Astrocyte of the spinal cord (primary cell): Measurements from ENCODE around the gene IL36B.
"Not testable (repeated sequence)": the region's sequence is repeated elsewhere in the genome, so short reads cannot be mapped to it uniquely, and the experiment has no call there.

Source experiments
- DNase-seq: peaks from one replicate; pipeline ENCODE4 v3.0.0; 2011; ENCODE audit warnings: low read depth, low spot score
- H3K4me3 ChIP-seq: 2 replicates; pipeline ENCODE4 v1.5.1; 2011; ENCODE audit warnings: low read depth, mild to moderate bottlenecking, low read length, moderate library complexity
- CTCF ChIP-seq: IDR thresholded peaks from 2 replicates; pipeline ENCODE4 v1.5.1; 2012; ENCODE audit warnings: low read depth, mild to moderate bottlenecking, low read length, inconsistent platforms
- in situ Hi-C: cut with HindIII; loops from 2 replicates; pipeline ENCODE4 v1.10.0; 2017; ENCODE audit warnings: low sequenced_read_pairs

The IL36B gene

DNA sequence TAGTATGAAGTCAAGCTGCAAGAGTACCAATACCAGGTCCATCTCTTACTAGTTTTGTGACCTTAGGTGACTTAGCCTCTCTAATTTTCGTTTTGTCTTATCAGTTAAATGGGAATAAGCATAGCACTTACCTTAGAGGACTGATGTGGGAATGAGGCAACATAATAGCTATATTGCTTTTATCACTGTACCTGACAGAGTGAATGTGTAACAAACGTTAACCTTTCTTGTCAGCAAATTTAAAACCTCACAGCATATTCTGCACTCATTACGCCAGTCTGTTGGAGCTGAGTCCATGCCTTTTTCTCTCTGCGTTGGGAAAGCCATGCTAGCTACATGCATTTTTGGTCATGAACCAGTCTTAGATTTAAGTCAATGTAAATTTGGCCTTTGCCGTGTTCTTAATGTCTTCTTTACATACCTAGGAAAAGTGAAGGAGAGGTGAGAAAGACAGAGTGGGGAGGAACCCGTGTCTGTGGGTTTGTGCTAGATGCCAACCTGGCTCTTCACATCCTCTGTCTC is at the start of gene IL36B:
IL36B (minus strand) TSS at position 472 of the 522 bp plus-strand sequence.
- TF ChIP-seq CTCF = no peak
- in situ Hi-C loops = no loop called here
- no peak for DNase-seq
- H3K4me3 ChIP-seq = no peak within 1 kb of the TSS

DNA sequence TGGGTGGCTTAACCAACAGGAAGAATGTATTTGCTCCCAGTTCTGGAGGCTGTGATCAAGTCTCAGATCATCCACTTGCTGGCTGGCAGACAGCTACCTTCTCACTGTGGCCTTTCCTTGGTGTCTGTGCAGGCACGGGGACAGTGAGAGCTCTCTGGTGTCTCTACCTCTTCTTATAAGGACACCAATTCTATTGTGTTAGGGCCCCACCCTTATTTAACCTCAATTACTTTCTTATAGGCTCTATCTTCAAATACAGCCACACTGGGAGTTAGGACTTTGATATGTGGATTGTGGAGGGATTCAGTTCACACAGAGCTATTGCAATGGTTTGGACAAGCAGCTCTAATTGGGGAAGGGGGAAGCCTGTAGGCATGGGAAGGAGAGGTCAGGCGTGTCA is 49.5 kb upstream of the IL36B start:
- in situ Hi-C loops = no loop called here
- no peak overlapping the region for H3K4me3 ChIP-seq
- TF ChIP-seq CTCF = no peak
- no peak for DNase-seq

- H3K4me3 ChIP-seq = no peak overlapping the region
- in situ Hi-C loops = no loop called here
- DNase-seq = no peak
- no peak for TF ChIP-seq CTCF
Observed at GRCh38 chr2:113098532-113098931, 45.9 kb upstream of the IL36B start.

DNA sequence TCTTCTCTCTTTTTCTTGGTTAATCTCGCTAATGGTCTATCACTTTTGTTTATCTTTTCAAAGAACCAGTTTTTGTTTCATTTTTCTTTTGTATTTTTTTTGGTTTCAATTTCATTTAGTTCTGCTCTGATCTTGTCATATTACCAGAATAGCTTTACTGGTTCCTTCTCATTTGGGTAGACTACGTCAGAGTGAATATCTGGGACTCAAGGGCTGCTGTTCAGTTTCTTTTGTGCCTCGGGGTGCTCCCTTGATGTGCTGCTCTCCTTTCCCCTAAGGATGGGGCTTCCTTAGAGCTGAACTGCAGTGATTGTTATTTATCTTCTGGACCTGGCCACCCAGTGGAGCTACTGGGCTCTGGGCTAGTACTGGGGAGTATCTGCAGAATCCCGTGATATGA is 45.4 kb upstream of the IL36B start:
- no peak for DNase-seq
- in situ Hi-C loops = no loop called here
- H3K4me3 ChIP-seq = no peak overlapping the region
- TF ChIP-seq CTCF = no peak

DNA sequence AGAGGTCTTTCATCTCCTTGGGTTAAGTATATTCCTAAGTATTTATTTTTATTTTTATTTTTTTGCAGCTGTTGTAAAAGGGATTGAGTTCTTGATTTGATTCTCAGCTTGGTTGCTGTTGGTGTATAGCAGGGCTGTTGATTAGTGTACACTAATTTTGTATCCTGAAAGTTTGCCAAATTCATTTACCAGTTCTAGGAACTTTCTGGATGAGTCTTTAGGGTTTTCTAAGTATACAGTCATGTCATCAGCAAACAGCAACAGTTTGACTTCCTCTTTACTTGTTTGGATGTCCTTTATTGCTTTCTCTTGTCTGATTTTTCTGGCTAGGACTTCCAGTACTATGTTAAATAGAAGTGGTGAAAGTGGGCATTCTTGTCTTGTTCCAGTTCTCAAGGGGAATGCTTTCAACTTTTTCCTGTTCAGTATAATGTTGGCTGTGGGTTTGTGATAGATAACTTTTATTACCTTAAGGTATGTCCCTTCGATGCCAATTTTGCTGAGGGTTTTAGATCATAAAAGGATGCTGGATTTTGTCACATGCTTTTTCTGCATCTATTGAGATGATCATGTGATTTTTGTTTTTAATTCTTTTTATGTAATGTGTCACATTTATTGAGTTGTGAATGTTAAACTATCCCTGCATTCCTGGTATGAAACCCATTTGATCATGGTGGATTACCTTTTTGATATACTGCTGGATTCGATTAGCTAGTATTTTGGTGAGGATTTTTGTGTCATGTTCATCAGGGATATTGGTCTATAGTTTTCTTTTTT is 44.4 kb upstream of the IL36B start:
- in situ Hi-C loops, DNase-seq, H3K4me3 ChIP-seq: not testable (repeated sequence)

DNA sequence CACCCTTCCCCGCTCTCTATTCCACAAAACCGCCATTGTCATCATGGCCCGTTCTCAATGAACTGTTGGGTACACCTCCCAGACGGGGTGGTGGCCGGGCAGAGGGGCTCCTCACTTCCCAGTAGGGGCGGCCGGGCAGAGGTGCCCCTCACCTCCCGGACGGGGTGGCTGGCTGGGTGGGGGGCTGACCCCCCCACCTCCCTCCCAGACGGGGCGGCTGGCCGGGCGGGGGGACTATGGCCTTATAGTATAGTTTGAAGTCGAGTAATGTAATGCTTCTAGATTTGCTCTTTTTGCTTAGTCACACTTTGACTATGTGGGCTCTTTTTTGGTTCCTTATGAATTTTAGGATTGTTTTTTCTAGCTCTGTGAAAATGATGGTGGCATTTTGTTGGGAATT is 43.6 kb upstream of the IL36B start:
- DNase-seq, H3K4me3 ChIP-seq, in situ Hi-C loops: not testable (repeated sequence)

DNA sequence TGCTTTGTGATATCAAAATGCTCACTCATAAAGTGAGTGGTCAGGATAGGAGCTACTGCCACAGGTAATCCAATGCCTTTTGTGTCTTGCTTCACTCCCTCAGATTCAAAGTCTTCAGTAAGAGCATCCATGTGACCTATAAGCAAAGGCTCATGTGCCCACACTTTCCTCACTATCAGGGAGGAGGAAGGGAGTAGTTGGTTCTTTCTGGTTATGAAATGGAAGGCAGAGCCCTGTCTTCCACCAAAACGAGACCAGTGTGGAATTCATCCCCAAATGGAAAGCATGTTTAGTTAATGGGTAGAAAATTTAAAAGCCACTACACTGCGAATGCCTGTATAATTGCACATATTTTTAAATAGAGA is 40.9 kb upstream of the IL36B start:
- H3K4me3 ChIP-seq = no peak overlapping the region
- TF ChIP-seq CTCF = no peak
- DNase-seq = no peak
- in situ Hi-C loops = no loop called here
